HG02571 (cell line): Measurements from ENCODE around the gene MRPS26.
"Not testable (repeated sequence)": the region's sequence is repeated elsewhere in the genome, so short reads cannot be mapped to it uniquely, and the experiment has no call there.

Source experiments
- ATAC-seq: cut with Tn5 transposase; IDR thresholded peaks from one replicate; pipeline ENCODE4 v1.9.1; 2021; ENCODE audit warnings: mild to moderate bottlenecking, moderate library complexity; ENCODE audit not compliant: unreplicated experiment

The MRPS26 gene

GRCh38 chr20:3072530-3073250, 26.8 kb downstream of the MRPS26 start:
- ATAC-seq, result no peak

DNA sequence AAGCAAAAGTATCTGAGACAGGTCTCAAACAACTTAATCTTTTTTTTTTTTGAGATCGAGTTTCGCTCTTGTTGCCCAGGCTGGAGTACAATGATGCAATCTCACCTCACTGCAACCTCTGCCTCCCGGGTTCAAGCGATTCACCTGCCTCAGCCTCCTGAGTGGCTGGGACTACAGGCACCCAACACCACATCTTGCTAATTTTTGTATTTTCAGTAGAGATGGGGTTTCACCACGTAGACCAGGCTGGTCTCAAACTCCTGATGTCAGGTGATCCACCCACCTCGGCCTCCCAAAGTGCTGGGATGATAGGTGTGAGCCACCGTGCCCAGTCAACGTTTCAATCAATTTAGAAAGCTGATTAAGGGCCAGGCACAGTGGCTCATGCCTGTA, 27.4 kb downstream of the MRPS26 start:
- ATAC-seq, result not testable (repeated sequence)

- ATAC-seq, result no peak
Measured at GRCh38 chr20:3074812-3075211, 29.0 kb downstream of the MRPS26 start.

GRCh38 chr20:3075315-3075714, 29.5 kb downstream of the MRPS26 start:
- not testable (repeated sequence) for ATAC-seq

DNA sequence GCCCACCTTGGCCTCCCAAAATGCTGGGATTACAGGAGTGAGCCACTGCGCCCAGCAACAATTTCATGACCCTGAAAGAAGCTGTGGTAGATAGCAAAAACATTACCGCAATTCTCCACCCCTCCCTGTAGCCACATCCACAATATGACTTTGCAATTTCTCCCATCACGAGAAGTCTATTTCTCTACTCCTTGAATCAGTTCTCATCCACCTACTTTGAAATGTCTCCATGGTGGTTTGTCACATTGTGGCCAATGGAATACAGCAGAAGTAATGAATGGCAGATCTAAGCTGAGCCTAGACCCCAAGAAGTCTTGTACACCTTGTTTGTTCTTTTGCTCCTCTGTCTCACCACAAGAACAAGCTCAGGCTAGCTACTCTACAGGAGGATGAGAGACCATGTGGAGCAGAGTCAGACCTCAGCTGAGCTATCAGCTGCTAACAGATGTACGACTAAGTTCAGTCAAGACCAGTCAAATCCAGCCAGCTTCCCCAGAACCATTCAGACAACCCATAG, 31.8 kb downstream of the MRPS26 start:
- ATAC-seq, result no peak

- ATAC-seq, result no peak
Measured at GRCh38 chr20:3080939-3081388, 35.1 kb downstream of the MRPS26 start.

GRCh38 chr20:3081641-3082040, 35.8 kb downstream of the MRPS26 start:
- ATAC-seq, result no peak

- no peak for ATAC-seq
Measured at GRCh38 chr20:3082306-3082951, 36.6 kb downstream of the MRPS26 start.

GRCh38 chr20:3082955-3083952, 37.4 kb downstream of the MRPS26 start:
- no peak for ATAC-seq

DNA sequence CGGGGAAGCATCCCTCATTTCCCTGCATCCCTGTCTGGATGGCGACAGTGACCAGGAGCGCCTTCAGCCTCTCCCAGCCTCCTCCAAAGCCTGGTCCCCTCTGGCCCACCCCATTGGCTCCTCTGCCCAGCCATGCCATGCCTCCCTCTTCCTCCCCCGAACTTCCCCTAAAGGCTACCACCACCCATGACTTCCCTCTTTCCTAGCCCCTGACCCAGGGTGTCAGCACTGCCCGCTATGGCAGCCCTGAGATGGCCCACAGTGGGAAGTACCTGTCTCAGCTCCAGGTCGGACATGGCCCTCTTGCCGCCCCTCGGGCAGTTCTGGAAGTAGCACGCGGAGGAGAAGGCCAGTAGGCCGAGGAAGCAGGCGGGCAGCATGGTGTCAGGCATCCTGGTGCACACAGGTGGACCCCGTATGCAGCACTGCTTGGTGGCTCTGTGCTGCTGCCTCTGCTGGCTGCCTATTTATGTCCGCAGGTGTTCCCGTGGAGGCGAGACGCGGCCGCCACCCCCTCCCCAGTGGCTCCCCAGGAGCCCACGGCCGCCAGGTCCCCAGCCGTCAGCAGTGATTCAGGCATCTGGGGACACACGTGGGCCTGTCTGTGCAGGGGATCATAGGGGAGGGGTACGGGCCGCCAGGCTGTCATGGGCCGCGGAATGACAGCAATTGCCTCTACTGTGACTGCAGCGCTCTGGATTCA, 38.6 kb downstream of the MRPS26 start, which contains the start of gene AVP:
TSS of gene AVP (minus strand) at position 442 of the 703 bp plus-strand sequence. CDS start at position 392, 50 bp downstream.
- ATAC-seq, result no peak

GRCh38 chr20:3084986-3085360, 39.1 kb downstream of the MRPS26 start:
- ATAC-seq, result no peak

DNA sequence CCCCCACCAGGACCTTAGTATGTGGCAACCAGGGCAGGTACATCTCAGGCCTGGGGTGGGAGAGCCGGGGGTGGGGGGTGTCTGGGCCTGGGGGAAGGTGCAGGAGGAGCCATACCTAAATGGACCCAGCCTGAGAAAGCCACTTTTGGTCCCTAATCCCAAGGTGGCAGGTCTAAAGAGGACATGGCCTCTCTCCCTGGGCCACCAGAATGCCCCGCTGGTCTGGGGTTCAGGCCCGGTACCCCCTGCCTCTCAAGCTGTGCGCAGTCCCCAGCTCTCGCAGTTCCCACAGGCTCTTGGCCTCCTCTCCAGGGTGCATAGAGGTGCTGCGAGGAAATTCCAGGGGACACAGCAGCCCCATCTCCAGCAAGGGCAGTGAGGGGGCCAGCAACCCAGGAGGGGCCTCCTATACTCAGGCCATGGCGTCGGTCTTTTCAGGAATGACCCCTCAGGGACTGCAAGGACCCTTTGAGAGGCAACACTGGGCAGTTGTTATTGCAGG, 39.8 kb downstream of the MRPS26 start:
- no peak for ATAC-seq

GRCh38 chr20:3088031-3088430, 42.2 kb downstream of the MRPS26 start:
- ATAC-seq, result no peak

DNA sequence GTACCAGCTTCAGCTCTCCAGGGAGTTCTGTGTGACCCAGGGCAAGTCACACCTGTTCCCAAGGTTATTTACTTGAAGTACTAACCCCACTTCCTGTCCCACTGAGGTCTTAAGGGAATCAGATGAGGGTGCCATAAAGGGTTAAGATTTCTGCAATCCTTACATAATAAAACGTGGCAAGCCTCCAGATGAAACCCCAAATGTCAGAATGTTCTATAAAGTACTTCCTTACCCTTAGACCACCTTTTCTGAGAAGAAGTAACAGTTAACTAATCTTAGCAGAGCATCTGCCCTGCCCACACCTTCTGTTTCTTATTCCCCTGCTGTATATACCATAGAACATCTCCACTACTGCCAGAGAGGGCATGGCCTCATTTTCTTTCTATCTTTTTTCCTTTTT, 44.7 kb downstream of the MRPS26 start:
- no peak for ATAC-seq

DNA sequence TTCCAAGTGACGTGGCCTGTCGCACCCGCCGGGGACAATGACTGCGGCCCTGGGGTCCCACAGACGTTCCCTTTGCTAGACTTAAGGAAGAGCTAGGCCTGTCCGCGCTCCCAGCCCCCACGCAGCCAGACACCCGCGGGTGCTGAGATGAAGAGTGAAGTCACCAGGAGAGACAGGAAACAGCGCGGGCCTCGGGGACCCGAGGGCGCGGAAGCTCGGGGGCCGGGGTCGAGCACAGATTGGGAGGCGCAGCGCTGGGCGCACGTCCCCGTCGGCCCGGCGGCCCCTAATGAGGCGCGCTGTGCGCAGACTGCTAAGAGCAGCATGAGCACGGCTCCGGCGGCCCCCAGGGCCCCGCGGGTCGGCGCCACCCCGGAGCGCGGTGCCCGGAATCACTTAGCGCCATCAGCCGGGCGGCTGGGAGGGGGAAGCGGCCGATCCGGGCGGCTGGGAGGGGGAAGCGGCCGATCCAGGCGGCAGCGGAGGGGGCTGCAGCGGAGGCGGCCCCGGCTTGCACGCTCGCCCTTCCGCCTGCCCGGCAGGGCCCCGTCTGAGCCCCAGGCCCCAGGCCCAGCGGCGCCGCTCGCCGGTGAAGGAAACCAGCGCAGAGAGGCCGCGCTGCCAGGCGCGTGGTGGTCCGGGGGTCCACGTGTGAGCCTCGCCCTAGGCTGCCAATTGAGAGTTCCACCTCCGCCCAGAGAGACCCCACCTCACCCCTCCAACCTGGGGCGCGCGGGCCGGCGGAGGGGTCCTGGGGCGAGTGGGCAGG, 46.9 kb downstream of the MRPS26 start:
- no peak for ATAC-seq

- ATAC-seq, result no peak
Measured at GRCh38 chr20:3093861-3094361, 48.1 kb downstream of the MRPS26 start.

- no peak for ATAC-seq
Measured at GRCh38 chr20:3094848-3095629, 49.2 kb downstream of the MRPS26 start.
